ENCODE data around the gene FREM1. TPM values are rescaled to one million over a fixed set of nuclear protein-coding genes. Genes with fewer than 3 reads are reported as not detected.

FREM1 gene
- total and polyA plus RNA-seq, 2 donors (not counting 1 experiment from before 2014, with no cell fraction given) = not detected

- ATAC-seq (ENCODE audit: low read depth) (no peak), DNase-seq (no peak)
- H2AFZ ChIP-seq (ENCODE audit: insufficient read depth, low read depth, low read length, poor library complexity, severe bottlenecking) = no peak overlapping the region
- Mint-ChIP-seq H3K4me1 (no peaks in the 10 kb centered on the region), H3K9me3 (ENCODE audit: insufficient read depth) (no peaks in the 10 kb centered on the region), H3K27ac (no peak overlapping the region), H3K4me3 (no peak overlapping the region), H3K27me3 (peaks cover 34% of the 10 kb centered on the region)
- ChIA-PET CTCF (interaction anchor here (0.6 kb wide), 2 partner anchors 9 to 12 kb away, joined by 3 read pairs; no protein-coding TSS in a partner anchor), POLR2A (interaction anchor here (0.6 kb wide), 1 partner anchor 17 kb away, joined by 3 read pairs; no protein-coding TSS in a partner anchor)
- no peak overlapping the region for H3K27ac ChIP-seq (ENCODE audit: low read length in 2 of 2)
- H3K9me3 ChIP-seq (ENCODE audit: control extremely low read depth in 1 of 3, control insufficient read depth in 2 of 3, insufficient read depth in 1 of 3, low read length in 2 of 3) = peaks cover 0 to 2% (median 0%) of the 10 kb centered on the region in 3 donors
- WGBS (ENCODE audit: insufficient coverage) = 86% methylated on average over 2 of the region's 4 CpGs
- H3K4me3 ChIP-seq (ENCODE audit: control extremely low read depth in 1 of 5, extremely low read depth in 1 of 5, insufficient read depth in 1 of 5, low read depth in 2 of 5, low read length in 4 of 5) = no peak overlapping the region
- peaks cover 0 to 31% (median 1%) of the 10 kb centered on the region in 4 experiments for H3K27me3 ChIP-seq (replicated peaks in 1 of 4; ENCODE audit: control extremely low read depth in 1 of 4, control insufficient read depth in 3 of 4, insufficient read depth in 4 of 4, low read length in 3 of 4)
- H3K9ac ChIP-seq (ENCODE audit: low read length) = no peak overlapping the region
- no peaks in the 10 kb centered on the region for H4K20me1 ChIP-seq (ENCODE audit: control insufficient read depth, insufficient read depth, low read length, poor library complexity, severe bottlenecking)
- no peaks in the 10 kb centered on the region for H3K79me2 ChIP-seq (ENCODE audit: control insufficient read depth, insufficient read depth, low read length)
- intact Hi-C loops (cut with micrococcal nuclease) = no loop called here
- TF ChIP-seq CTCF (IDR thresholded peaks at IDR 0.05) (no peak), EZH2 (IDR thresholded peaks at IDR 0.05; ENCODE audit: borderline replicate concordance, insufficient read depth, low read depth, low read length, poor library complexity, severe bottlenecking) (no peak)
- no peaks in the 10 kb centered on the region for H3K4me1 ChIP-seq (ENCODE audit: control insufficient read depth in 2 of 2, insufficient read depth in 2 of 2, low read length in 2 of 2)
- no peaks in the 10 kb centered on the region for H3K36me3 ChIP-seq (replicated peaks in 1 of 2; ENCODE audit: control extremely low read depth in 1 of 2, control insufficient read depth in 1 of 2, extremely low read depth in 1 of 2, insufficient read depth in 2 of 2, low read length in 1 of 2)
- H3K4me2 ChIP-seq (replicated peaks; ENCODE audit: low read depth, low read length, poor library complexity, severe bottlenecking) = no peak overlapping the region
Measured at GRCh38 chr9:14723301-14723700, 186.9 kb downstream of the FREM1 start.

GRCh38 chr9:14722391-14723035, 187.7 kb downstream of the FREM1 start, which contains the start of gene CER1:
Gene CER1, minus strand, starts transcription at chr9:14722733. Its CDS starts 61 bp downstream, at chr9:14722672.
- CTCF ChIA-PET = no interaction called here
- H3K27ac Mint-ChIP-seq = no peak within 1 kb of the TSS

More at GRCh38 chr9:14722391-14723035, 187.7 kb downstream of the FREM1 start, which contains the start of gene CER1:
- no peak for DNase-seq
- H3K4me1 Mint-ChIP-seq = no peaks in the 10 kb centered on the region
- POLR2A ChIA-PET = no interaction called here
- TF ChIP-seq EZH2 (IDR thresholded peaks at IDR 0.05; ENCODE audit: borderline replicate concordance, insufficient read depth, low read depth, low read length, poor library complexity, severe bottlenecking) (no peak), CTCF (IDR thresholded peaks at IDR 0.05) (no peak)
- H3K4me3 Mint-ChIP-seq = no peak within 1 kb of the TSS
- Histone ChIP-seq H3K4me2 (replicated peaks; ENCODE audit: low read depth, low read length, poor library complexity, severe bottlenecking) (no peak within 1 kb of the TSS), H2AFZ (ENCODE audit: insufficient read depth, low read depth, low read length, poor library complexity, severe bottlenecking) (no peak within 1 kb of the TSS), H3K9me3 (ENCODE audit: control extremely low read depth in 1 of 3, control insufficient read depth in 2 of 3, insufficient read depth in 1 of 3, low read length in 2 of 3) (peaks cover 0 to 2% (median 0%) of the 10 kb centered on the region in 3 donors), H3K36me3 (replicated peaks in 1 of 2; ENCODE audit: control extremely low read depth in 1 of 2, control insufficient read depth in 1 of 2, extremely low read depth in 1 of 2, insufficient read depth in 2 of 2, low read length in 1 of 2) (no peaks in the 10 kb centered on the region), H3K4me1 (ENCODE audit: control insufficient read depth in 2 of 2, insufficient read depth in 2 of 2, low read length in 2 of 2) (no peaks in the 10 kb centered on the region), H3K27ac (ENCODE audit: low read length in 2 of 2) (no peak within 1 kb of the TSS), H3K27me3 (replicated peaks in 1 of 4; ENCODE audit: control extremely low read depth in 1 of 4, control insufficient read depth in 3 of 4, insufficient read depth in 4 of 4, low read length in 3 of 4) (peaks cover 0 to 31% (median 4%) of the 10 kb centered on the region in 4 experiments), H3K9ac (ENCODE audit: low read length) (no peak within 1 kb of the TSS), H4K20me1 (ENCODE audit: control insufficient read depth, insufficient read depth, low read length, poor library complexity, severe bottlenecking) (no peaks in the 10 kb centered on the region), H3K4me3 (ENCODE audit: control extremely low read depth in 1 of 5, extremely low read depth in 1 of 5, insufficient read depth in 1 of 5, low read depth in 2 of 5, low read length in 4 of 5) (no peak within 1 kb of the TSS), H3K79me2 (ENCODE audit: control insufficient read depth, insufficient read depth, low read length) (no peaks in the 10 kb centered on the region)
- ATAC-seq (ENCODE audit: low read depth) = no peak
- intact Hi-C loops (cut with micrococcal nuclease) = no loop called here
- H3K9me3 Mint-ChIP-seq (ENCODE audit: insufficient read depth) = no peaks in the 10 kb centered on the region
- peaks cover 36% of the 10 kb centered on the region for H3K27me3 Mint-ChIP-seq
- 93% methylated on average over 7 of the region's 7 CpGs for WGBS (ENCODE audit: insufficient coverage)
